Lower leg skin (tissue), 4 donors: ENCODE results near the gene ZNF687. TPM values are rescaled to one million over a fixed set of nuclear protein-coding genes. Genes with fewer than 3 reads are reported as not detected.
A peak's percentile ranks its signal among the peaks of the same experiment; 100 is the strongest.

Source experiments
- DNase-seq, 2 donors: peaks; one replicate each; pipeline ENCODE4 v3.0.0-alpha.2; 2019; ENCODE audit warnings: low spot score in 2 of 2
- H3K4me3 ChIP-seq: fragments of 200-600 bp; sonication (generic); 2 replicates; pipeline ENCODE4 v1.5.1; 2017; ENCODE audit warnings: mild to moderate bottlenecking, low read depth; ENCODE audit not compliant: poor library complexity, severe bottlenecking
- POLR2A ChIP-seq, 2 donors: fragments of 450-650 bp; IDR thresholded peaks; one replicate each; pipeline ENCODE4 v1.6.1; 2016 to 2017; ENCODE audit warnings: antibody characterized with exemption in 2 of 2, mild to moderate bottlenecking in 1 of 2, moderate library complexity in 1 of 2
- WGBS, 2 donors: methylation state at CpG; one replicate each; pipeline ENCODE4 v1.1.5; 2018; 5-methylcytosine and 5-hydroxymethylcytosine counted together
- intact Hi-C: fragments of 100-400 bp; cut with DNase I; formaldehyde crosslinking; loops from one replicate; pipeline ENCODE4 v1.15.0; 2023; ENCODE audit warnings: low total_unique reads
- total RNA-seq, 4 donors: library from RNA; depleted of rRNA; stranded (reverse); fragments of >200 nt; gene quantifications; one replicate each; pipeline ENCODE4 v1.1.0, GENCODE V29; 2016
- TF ChIP-seq, protein P1 (sequence below), 3 donors: fragments of 450-650 bp; IDR thresholded peaks; one replicate each; pipeline ENCODE4 v1.5.1; 2016; ENCODE audit warnings: antibody characterized with exemption in 3 of 3, mild to moderate bottlenecking in 3 of 3, moderate library complexity in 2 of 3

Gene ZNF687
- total RNA-seq, 4 donors from 2014 or later, result 21.9 to 45.0 (median 32.2) TPM

DNA sequence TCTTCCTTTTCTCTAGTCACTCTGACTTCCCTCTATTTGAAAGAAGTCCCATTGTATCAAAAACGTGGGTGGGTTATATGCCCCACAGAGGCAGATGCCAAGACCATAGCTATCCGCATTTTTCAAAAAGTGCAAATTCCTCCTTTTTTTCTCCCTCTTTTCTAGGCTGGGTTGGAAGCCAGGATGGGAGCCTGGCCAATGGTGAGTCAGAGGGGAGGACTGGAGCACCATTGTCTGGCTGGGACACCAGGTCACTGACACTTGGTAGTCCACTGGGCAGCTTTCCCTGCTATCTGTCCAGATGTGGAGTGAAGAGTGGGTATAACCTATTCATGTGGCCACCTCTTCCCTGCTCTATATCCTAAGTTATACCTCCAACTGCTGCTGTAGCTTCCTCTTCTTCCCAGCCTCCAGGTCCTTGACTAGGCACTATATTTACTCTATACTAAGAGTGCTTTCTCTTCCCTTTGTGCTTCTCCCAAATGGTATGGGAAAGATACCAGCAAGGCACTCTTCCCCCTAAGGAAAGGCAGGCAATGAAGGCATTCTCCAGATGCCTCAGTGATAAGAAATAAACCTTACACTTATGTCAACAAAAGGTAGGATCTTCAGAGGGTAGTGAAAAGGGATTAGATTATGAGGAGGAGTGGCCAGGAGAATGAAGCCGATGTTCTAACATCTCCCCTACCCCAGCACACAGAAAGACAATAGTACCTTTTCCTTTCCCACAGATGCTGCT lies 32.2 kb downstream of the ZNF687 start:
- intact Hi-C loops, result no loop called here
- H3K4me3 ChIP-seq, result no peak overlapping the region
- WGBS, 2 donors, result 39 to 57% methylated on average over 3 of the region's 3 CpGs
- DNase-seq, result peak; percentile 54 to 94
- TF ChIP-seq, protein P1, sequence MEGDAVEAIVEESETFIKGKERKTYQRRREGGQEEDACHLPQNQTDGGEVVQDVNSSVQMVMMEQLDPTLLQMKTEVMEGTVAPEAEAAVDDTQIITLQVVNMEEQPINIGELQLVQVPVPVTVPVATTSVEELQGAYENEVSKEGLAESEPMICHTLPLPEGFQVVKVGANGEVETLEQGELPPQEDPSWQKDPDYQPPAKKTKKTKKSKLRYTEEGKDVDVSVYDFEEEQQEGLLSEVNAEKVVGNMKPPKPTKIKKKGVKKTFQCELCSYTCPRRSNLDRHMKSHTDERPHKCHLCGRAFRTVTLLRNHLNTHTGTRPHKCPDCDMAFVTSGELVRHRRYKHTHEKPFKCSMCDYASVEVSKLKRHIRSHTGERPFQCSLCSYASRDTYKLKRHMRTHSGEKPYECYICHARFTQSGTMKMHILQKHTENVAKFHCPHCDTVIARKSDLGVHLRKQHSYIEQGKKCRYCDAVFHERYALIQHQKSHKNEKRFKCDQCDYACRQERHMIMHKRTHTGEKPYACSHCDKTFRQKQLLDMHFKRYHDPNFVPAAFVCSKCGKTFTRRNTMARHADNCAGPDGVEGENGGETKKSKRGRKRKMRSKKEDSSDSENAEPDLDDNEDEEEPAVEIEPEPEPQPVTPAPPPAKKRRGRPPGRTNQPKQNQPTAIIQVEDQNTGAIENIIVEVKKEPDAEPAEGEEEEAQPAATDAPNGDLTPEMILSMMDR (IDR thresholded peaks at IDR 0.05), result no peak

DNA sequence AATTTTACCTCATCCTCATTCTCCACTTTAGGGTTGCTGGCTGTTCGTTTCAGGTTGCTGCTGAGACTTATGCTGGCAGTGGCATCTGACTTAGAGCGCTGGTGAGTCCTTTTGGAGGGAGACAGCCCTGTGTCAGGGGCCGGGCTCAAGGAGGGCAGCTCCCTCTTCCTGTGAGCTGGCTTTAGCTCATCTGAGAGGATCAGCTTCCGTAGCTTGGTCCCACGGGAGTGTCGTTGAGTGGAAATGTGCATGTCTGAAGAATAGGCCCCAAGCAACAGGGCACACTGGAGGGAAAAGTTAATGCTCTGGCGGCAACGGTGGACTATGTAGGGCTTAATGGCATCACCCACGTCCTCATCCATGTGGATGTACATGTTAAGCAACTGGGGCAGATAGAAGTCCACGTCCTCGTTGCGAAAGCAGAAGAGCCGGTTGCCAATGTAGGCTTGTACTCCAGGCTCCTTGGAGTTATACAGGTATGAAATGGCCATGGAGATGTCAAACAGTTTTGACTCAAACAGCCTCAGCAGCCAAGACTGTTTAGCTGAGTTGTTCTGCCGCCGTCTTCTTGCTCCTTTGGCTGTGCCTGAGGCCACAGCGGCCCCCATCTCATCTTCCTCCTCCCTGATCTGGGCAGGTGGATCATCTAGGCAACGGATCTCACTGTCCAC lies 33.6 kb downstream of the ZNF687 start:
- DNase-seq, result no peak
- 82 to 86% methylated on average over 17 of the region's 17 CpGs for WGBS, 2 donors
- TF ChIP-seq POLR2A (IDR thresholded peaks at IDR 0.05), result no peak
- TF ChIP-seq, protein P1 (IDR thresholded peaks at IDR 0.05), result no peak
- intact Hi-C loops, result no loop called here
- no peak overlapping the region for H3K4me3 ChIP-seq

DNA sequence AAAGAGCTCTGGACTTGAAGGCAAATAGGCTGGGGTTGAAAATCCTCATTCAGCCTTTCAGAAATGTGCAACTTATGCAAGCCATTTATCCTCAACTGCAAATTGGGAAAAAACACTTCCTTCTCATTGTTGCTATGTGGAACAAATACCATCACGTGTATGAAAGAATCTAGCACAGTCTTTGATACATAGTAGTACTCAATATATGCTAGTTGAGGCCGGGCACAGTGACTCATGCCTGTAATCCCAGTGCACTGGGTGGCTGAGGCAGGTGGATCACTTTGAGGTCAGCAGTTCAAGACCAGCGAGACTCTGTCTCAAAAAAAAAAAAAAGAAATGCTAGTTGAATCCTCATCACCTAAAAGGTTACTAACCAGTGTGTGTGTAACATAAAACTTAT lies 36.9 kb downstream of the ZNF687 start:
- no peak for DNase-seq
- TF ChIP-seq, protein P1 (IDR thresholded peaks at IDR 0.05), result no peak
- TF ChIP-seq POLR2A (IDR thresholded peaks at IDR 0.05), result no peak
- intact Hi-C loops, result no loop called here
- no peak overlapping the region for H3K4me3 ChIP-seq
- 71 to 75% methylated on average over 3 of the region's 3 CpGs for WGBS, 2 donors

DNA sequence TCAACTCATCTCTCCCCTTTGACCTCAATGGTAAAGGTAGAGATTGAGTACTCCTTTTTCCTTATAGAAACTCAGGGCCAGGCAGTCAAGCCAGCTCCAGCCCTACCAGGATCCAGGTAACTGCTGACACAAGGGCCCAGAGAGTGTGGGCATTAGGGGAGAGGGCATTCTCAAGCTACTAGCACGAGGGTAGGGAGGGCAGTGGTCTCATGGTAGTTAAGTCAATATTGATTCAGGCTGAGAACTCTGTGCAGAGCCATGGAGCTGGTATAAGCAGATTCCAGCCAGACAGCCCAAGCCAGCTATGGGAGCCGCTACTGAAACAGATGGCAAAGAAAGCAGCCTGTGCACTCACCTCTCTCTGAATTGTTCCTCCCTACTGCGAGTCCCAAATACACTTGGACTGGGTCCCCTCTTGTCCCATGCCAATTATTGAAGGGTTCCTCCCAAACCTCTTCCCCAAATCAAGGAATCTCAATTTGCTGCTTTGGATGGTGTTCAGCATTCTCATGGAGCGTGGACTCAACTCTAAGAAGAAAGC lies 42.4 kb downstream of the ZNF687 start:
- TF ChIP-seq, protein P1 (IDR thresholded peaks at IDR 0.05), result no peak
- no peak for TF ChIP-seq POLR2A (IDR thresholded peaks at IDR 0.05)
- H3K4me3 ChIP-seq, result no peak overlapping the region
- no peak for DNase-seq
- intact Hi-C loops, result no loop called here
- WGBS, 2 donors, result 84 to 93% methylated on average over 4 of the region's 4 CpGs

DNA sequence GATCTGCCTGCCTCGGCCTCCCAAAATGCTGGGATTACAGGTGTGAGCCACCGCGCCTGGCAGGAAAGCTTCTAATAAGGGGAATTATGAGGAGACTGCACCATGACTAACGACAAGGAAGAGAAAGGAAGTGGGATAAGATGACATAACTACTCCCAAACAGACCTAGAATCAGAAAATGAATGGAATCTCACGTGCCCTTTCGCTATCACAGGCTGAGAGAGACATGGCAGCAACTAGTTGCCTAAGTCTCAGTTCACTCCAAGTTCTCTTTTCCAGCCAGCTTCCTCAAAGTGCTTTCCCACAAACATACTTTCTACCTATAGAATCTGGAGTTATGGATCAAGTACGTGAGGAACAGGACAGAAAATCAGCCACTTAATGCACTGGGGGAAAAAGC lies 43.1 kb downstream of the ZNF687 start:
- H3K4me3 ChIP-seq, result no peak overlapping the region
- intact Hi-C loops, result no loop called here
- WGBS, 2 donors, result 82 to 84% methylated on average over 7 of the region's 7 CpGs
- TF ChIP-seq, protein P1 (IDR thresholded peaks at IDR 0.05), result no peak
- no peak for TF ChIP-seq POLR2A (IDR thresholded peaks at IDR 0.05)
- no peak for DNase-seq
